ENCODE results near the gene LY6G6C. TPM values are rescaled to one million over a fixed set of nuclear protein-coding genes. Genes with fewer than 3 reads are reported as not detected.
A peak's percentile ranks its signal among the peaks of the same experiment; 100 is the strongest.

Gene LY6G6C
- total and polyA plus RNA-seq, 10 of the 15 experiments (the other 5 are each of a cell fraction or from before 2014, with no cell fraction given), result not detected

GRCh38 chr6:31729979-31730630 lies 8.6 kb upstream of the LY6G6C start:
- ChIA-PET POLR2A (interaction anchor here (0.9 to 2.8 kb wide), 10 partner anchors 9 to 327 kb away, joined by 3 to 30 read pairs (median 3); partner anchors contain the start of genes HSPA1B, MSH5 and NEU1), SMC1A (ENCODE audit: uncharacterized antibody, unreplicated experiment) (interaction anchor here (0.6 to 5.3 kb wide), 17 partner anchors 9 to 107 kb away, joined by 3 to 45 read pairs (median 3); partner anchors contain the start of genes ABHD16A, CLIC1, HSPA1A and HSPA1L), RAD21 (ENCODE audit: unreplicated experiment) (interaction anchor here (0.7 to 3.6 kb wide), 19 partner anchors 9 to 465 kb away, joined by 3 to 44 read pairs (median 4); partner anchors contain the start of genes ABHD16A, HSPA1A, HSPA1B and HSPA1L), CTCF (interaction anchor here (0.5 to 15.8 kb wide), 20 partner anchors 9 to 221 kb away, joined by 3 to 208 read pairs (median 5); partner anchors contain the start of genes HSPA1B, LY6G5C, MSH5 and VARS1)
- 4% methylated on average over 45 of the region's 46 CpGs for WGBS (ENCODE audit: insufficient coverage, insufficient replicate concordance, low lambda C conversion rate, missing lambda C conversion rate)
- FAIRE-seq (no peak), ATAC-seq (peak; percentile 78), DNase-seq (ENCODE audit: low read depth, low spot score) (no peak)
- in situ Hi-C loops (cut with MboI), result no loop called here
- Histone ChIP-seq H3K4me2 (ENCODE audit: control insufficient read depth, insufficient read depth) (peak overlapping the region; percentile 98), H3K4me3 (peak overlapping the region; percentile 78), H3K79me2 (ENCODE audit: control insufficient read depth, insufficient read depth, low read length) (peaks cover 22% of the 10 kb centered on the region), H3K9me3 (replicated peaks; ENCODE audit: control insufficient read depth, insufficient read depth, low read length) (no peaks in the 10 kb centered on the region), H3K27me3 (replicated peaks in 1 of 2; ENCODE audit: control insufficient read depth in 2 of 2, insufficient read depth in 2 of 2, low read length in 1 of 2) (no peaks in the 10 kb centered on the region), H3K9ac (ENCODE audit: control insufficient read depth, insufficient read depth, low read length) (peak overlapping the region; percentile 25; the same call in 1 of the 2 replicates), H4K20me1 (ENCODE audit: control insufficient read depth, insufficient read depth) (0 out of 2 replicates have a peak, but pooled peaks cover 4% of the 10 kb centered on the region), H2AFZ (ENCODE audit: control insufficient read depth, low read depth, low read length) (no peak overlapping the region), H3K27ac (ENCODE audit: control insufficient read depth, insufficient read depth) (peak overlapping the region; percentile 13; the same call in 1 of the 2 replicates), H3K4me1 (ENCODE audit: control insufficient read depth, insufficient read depth, low read length) (peaks cover 33% of the 10 kb centered on the region), H3K36me3 (ENCODE audit: control insufficient read depth in 2 of 2, insufficient read depth in 2 of 2, low read length in 1 of 2) (peaks cover 6 to 15% of the 10 kb centered on the region in 2 experiments)
- no TSS peak for BruUV-seq (replicated peaks)
- intact Hi-C loops (cut with micrococcal nuclease; ENCODE audit: unreplicated experiment), result loop anchor here (1.0 to 5.0 kb wide), 4 partner anchors 39 to 97 kb away; partner anchors contain the start of genes HSPA1B and LY6G5C
- TF ChIP-seq, protein P1, sequence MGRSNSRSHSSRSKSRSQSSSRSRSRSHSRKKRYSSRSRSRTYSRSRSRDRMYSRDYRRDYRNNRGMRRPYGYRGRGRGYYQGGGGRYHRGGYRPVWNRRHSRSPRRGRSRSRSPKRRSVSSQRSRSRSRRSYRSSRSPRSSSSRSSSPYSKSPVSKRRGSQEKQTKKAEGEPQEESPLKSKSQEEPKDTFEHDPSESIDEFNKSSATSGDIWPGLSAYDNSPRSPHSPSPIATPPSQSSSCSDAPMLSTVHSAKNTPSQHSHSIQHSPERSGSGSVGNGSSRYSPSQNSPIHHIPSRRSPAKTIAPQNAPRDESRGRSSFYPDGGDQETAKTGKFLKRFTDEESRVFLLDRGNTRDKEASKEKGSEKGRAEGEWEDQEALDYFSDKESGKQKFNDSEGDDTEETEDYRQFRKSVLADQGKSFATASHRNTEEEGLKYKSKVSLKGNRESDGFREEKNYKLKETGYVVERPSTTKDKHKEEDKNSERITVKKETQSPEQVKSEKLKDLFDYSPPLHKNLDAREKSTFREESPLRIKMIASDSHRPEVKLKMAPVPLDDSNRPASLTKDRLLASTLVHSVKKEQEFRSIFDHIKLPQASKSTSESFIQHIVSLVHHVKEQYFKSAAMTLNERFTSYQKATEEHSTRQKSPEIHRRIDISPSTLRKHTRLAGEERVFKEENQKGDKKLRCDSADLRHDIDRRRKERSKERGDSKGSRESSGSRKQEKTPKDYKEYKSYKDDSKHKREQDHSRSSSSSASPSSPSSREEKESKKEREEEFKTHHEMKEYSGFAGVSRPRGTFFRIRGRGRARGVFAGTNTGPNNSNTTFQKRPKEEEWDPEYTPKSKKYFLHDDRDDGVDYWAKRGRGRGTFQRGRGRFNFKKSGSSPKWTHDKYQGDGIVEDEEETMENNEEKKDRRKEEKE (IDR thresholded peaks at IDR 0.05), result no peak
- TF ChIP-seq ESRRA (IDR thresholded peaks at IDR 0.05; ENCODE audit: low read length), result no peak
- peak; percentile 69; the same call in 1 of the 2 replicates for TF ChIP-seq ZBED1 (IDR thresholded peaks at IDR 0.05; ENCODE audit: borderline replicate concordance)
- TF ChIP-seq NFYA (IDR thresholded peaks at IDR 0.05; ENCODE audit: borderline replicate concordance, low read depth, low read length), result no peak
- no peak for TF ChIP-seq CREB1 (IDR thresholded peaks at IDR 0.05; ENCODE audit: low read depth)
- no peak for TF ChIP-seq MEF2B (IDR thresholded peaks at IDR 0.05; ENCODE audit: partially characterized antibody, poor library complexity, severe bottlenecking)
- TF ChIP-seq, protein P2, sequence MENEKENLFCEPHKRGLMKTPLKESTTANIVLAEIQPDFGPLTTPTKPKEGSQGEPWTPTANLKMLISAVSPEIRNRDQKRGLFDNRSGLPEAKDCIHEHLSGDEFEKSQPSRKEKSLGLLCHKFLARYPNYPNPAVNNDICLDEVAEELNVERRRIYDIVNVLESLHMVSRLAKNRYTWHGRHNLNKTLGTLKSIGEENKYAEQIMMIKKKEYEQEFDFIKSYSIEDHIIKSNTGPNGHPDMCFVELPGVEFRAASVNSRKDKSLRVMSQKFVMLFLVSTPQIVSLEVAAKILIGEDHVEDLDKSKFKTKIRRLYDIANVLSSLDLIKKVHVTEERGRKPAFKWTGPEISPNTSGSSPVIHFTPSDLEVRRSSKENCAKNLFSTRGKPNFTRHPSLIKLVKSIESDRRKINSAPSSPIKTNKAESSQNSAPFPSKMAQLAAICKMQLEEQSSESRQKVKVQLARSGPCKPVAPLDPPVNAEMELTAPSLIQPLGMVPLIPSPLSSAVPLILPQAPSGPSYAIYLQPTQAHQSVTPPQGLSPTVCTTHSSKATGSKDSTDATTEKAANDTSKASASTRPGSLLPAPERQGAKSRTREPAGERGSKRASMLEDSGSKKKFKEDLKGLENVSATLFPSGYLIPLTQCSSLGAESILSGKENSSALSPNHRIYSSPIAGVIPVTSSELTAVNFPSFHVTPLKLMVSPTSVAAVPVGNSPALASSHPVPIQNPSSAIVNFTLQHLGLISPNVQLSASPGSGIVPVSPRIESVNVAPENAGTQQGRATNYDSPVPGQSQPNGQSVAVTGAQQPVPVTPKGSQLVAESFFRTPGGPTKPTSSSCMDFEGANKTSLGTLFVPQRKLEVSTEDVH (IDR thresholded peaks at IDR 0.05; ENCODE audit: low read depth, partially characterized antibody), result peak; percentile 42
- 0 out of 2 replicates have a peak, but pooled peaks have one; percentile 1 for TF ChIP-seq BRCA1 (IDR thresholded peaks at IDR 0.05; ENCODE audit: low read depth, low read length)
- TF ChIP-seq, protein P3, sequence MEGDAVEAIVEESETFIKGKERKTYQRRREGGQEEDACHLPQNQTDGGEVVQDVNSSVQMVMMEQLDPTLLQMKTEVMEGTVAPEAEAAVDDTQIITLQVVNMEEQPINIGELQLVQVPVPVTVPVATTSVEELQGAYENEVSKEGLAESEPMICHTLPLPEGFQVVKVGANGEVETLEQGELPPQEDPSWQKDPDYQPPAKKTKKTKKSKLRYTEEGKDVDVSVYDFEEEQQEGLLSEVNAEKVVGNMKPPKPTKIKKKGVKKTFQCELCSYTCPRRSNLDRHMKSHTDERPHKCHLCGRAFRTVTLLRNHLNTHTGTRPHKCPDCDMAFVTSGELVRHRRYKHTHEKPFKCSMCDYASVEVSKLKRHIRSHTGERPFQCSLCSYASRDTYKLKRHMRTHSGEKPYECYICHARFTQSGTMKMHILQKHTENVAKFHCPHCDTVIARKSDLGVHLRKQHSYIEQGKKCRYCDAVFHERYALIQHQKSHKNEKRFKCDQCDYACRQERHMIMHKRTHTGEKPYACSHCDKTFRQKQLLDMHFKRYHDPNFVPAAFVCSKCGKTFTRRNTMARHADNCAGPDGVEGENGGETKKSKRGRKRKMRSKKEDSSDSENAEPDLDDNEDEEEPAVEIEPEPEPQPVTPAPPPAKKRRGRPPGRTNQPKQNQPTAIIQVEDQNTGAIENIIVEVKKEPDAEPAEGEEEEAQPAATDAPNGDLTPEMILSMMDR (IDR thresholded peaks at IDR 0.05 in 2 of 3, conservative IDR thresholded peaks at IDR 0.05 in 1 of 3; ENCODE audit: control insufficient read depth in 2 of 3, extremely low read depth in 1 of 3, insufficient read depth in 1 of 3, low read depth in 3 of 3, low read length in 3 of 3), result 0 out of 6 replicates have a peak, but pooled peaks of 1 of the 3 experiments have one; percentile 9
- no peak for TF ChIP-seq USF2 (IDR thresholded peaks at IDR 0.05; ENCODE audit: borderline replicate concordance, low read depth, low read length)
- TF ChIP-seq PAX8 (IDR thresholded peaks at IDR 0.05), result no peak
- TF ChIP-seq NR2F1 (conservative IDR thresholded peaks at IDR 0.05), result no peak
- peak; percentile 53 for TF ChIP-seq SMAD5 (IDR thresholded peaks at IDR 0.05; ENCODE audit: low read depth)

Measured in GM12878 (cell line).